ENCODE measurements around the gene RDH16.

DNA sequence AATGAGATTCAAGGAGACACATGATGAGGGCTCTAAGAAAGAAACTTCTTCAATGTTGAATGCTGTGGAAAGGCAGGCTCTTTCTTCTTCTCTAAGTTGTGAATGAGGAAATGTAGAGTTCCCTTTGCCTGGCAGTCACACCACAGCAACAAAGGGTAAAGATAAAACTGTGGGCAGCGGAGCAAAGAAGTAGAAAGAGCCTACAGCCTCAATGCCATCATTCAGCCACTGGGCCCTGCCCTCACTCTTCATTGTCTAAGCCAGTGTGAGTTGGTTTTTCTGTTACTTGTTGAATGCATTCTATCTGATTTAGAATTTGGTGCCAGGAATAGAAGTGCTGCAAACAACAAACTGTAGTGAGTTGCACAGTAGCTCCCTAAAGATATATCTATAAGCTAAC lies 35.4 kb downstream of the RDH16 start:
- TF ChIP-seq, protein P1, sequence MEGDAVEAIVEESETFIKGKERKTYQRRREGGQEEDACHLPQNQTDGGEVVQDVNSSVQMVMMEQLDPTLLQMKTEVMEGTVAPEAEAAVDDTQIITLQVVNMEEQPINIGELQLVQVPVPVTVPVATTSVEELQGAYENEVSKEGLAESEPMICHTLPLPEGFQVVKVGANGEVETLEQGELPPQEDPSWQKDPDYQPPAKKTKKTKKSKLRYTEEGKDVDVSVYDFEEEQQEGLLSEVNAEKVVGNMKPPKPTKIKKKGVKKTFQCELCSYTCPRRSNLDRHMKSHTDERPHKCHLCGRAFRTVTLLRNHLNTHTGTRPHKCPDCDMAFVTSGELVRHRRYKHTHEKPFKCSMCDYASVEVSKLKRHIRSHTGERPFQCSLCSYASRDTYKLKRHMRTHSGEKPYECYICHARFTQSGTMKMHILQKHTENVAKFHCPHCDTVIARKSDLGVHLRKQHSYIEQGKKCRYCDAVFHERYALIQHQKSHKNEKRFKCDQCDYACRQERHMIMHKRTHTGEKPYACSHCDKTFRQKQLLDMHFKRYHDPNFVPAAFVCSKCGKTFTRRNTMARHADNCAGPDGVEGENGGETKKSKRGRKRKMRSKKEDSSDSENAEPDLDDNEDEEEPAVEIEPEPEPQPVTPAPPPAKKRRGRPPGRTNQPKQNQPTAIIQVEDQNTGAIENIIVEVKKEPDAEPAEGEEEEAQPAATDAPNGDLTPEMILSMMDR (IDR thresholded peaks at IDR 0.05; ENCODE audit: low read depth, low read length, missing input control), result no peak
- TF ChIP-seq YY1 (IDR thresholded peaks at IDR 0.05), result no peak
- TF ChIP-seq, protein P2, sequence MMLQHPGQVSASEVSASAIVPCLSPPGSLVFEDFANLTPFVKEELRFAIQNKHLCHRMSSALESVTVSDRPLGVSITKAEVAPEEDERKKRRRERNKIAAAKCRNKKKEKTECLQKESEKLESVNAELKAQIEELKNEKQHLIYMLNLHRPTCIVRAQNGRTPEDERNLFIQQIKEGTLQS (IDR thresholded peaks at IDR 0.05), result no peak
- TF ChIP-seq SP1 (IDR thresholded peaks at IDR 0.05), result no peak
- no peak for TF ChIP-seq FOXA2 (IDR thresholded peaks at IDR 0.05)
- TF ChIP-seq, protein P3, sequence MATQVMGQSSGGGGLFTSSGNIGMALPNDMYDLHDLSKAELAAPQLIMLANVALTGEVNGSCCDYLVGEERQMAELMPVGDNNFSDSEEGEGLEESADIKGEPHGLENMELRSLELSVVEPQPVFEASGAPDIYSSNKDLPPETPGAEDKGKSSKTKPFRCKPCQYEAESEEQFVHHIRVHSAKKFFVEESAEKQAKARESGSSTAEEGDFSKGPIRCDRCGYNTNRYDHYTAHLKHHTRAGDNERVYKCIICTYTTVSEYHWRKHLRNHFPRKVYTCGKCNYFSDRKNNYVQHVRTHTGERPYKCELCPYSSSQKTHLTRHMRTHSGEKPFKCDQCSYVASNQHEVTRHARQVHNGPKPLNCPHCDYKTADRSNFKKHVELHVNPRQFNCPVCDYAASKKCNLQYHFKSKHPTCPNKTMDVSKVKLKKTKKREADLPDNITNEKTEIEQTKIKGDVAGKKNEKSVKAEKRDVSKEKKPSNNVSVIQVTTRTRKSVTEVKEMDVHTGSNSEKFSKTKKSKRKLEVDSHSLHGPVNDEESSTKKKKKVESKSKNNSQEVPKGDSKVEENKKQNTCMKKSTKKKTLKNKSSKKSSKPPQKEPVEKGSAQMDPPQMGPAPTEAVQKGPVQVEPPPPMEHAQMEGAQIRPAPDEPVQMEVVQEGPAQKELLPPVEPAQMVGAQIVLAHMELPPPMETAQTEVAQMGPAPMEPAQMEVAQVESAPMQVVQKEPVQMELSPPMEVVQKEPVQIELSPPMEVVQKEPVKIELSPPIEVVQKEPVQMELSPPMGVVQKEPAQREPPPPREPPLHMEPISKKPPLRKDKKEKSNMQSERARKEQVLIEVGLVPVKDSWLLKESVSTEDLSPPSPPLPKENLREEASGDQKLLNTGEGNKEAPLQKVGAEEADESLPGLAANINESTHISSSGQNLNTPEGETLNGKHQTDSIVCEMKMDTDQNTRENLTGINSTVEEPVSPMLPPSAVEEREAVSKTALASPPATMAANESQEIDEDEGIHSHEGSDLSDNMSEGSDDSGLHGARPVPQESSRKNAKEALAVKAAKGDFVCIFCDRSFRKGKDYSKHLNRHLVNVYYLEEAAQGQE (IDR thresholded peaks at IDR 0.05), result no peak
- no peak for TF ChIP-seq RXRA (IDR thresholded peaks at IDR 0.05)
- TF ChIP-seq, protein P4, sequence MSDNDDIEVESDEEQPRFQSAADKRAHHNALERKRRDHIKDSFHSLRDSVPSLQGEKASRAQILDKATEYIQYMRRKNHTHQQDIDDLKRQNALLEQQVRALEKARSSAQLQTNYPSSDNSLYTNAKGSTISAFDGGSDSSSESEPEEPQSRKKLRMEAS (IDR thresholded peaks at IDR 0.05), result no peak
- TF ChIP-seq, protein P5, sequence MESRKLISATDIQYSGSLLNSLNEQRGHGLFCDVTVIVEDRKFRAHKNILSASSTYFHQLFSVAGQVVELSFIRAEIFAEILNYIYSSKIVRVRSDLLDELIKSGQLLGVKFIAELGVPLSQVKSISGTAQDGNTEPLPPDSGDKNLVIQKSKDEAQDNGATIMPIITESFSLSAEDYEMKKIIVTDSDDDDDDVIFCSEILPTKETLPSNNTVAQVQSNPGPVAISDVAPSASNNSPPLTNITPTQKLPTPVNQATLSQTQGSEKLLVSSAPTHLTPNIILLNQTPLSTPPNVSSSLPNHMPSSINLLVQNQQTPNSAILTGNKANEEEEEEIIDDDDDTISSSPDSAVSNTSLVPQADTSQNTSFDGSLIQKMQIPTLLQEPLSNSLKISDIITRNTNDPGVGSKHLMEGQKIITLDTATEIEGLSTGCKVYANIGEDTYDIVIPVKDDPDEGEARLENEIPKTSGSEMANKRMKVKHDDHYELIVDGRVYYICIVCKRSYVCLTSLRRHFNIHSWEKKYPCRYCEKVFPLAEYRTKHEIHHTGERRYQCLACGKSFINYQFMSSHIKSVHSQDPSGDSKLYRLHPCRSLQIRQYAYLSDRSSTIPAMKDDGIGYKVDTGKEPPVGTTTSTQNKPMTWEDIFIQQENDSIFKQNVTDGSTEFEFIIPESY (IDR thresholded peaks at IDR 0.05), result no peak
